HG02623 (cell line): ENCODE measurements around the gene SUMF1.

Experiments used
- ATAC-seq: cut with Tn5 transposase; IDR thresholded peaks from one replicate; pipeline ENCODE4 v1.9.1; 2021; ENCODE audit warnings: moderate library complexity; ENCODE audit not compliant: unreplicated experiment

SUMF1 gene

GRCh38 chr3:4418156-4418555 lies 48.9 kb downstream of the SUMF1 start:
- ATAC-seq = no peak

- ATAC-seq = no peak
Observed at GRCh38 chr3:4417449-4417848, 49.6 kb downstream of the SUMF1 start.

DNA sequence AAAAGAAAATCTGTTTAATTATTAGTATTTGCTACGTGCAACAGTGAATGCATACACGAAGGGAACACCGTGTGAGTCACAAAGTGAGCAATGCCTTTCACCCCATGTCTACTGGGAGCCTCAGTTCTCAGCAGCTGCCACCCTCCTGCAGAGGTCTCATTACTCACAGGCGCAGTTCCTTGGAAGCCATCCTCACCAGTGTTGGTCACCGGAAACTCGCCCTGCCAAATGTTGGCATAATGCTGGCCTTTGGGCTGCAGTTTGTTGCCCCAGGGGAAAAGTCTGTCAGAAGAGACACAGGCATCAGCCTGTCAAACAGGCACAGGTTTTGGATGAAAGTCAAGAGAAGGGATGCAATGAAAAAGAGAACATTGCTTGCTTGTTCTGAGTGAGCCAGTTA lies 50.1 kb downstream of the SUMF1 start:
- no peak for ATAC-seq

DNA sequence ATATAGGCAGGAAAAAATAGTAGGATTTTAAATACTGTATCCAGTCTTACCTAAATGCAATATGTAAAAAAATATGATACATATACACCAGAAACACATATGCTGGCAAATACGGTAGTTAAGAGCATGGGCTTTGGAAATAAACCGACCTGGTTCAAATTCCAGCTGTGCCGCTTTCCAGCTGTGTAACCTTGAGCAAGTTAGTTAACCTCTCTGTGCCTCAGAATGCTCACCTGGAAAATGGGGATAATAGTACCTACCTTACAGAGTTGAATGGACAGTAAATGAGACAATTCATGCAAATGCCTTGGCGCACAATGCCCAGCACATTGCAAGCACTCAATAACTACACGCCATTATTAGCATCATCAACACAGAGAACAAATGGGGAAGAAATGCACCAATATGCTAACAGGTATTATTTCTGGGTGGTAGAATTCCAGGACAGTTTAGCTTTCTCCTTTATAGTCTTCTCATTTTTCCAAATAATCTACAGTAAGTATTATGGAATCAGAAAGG lies 50.6 kb downstream of the SUMF1 start:
- ATAC-seq = no peak

- ATAC-seq = no peak
Observed at GRCh38 chr3:4413467-4413866, 53.6 kb downstream of the SUMF1 start.

DNA sequence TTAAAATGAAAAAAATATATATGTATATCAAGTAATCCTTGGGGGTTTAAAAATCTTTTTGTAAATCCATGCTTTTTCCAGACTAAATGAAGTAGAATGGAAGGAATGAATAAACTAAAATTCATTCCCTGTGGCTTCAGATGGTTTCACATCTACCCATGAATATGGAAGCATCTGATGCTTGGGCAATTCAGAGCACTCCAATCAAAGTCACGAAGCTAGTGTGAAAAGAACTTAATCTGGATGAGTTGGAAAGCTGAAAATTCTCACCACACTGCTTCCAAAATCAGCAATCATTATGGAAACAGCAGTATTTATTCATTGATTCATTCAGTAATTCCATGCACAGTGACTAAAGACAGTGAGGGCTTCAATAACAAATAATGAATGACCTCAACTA lies 55.2 kb downstream of the SUMF1 start:
- no peak for ATAC-seq

GRCh38 chr3:4411236-4411635 lies 55.8 kb downstream of the SUMF1 start:
- no peak for ATAC-seq

GRCh38 chr3:4410606-4411005 lies 56.5 kb downstream of the SUMF1 start:
- no peak for ATAC-seq

DNA sequence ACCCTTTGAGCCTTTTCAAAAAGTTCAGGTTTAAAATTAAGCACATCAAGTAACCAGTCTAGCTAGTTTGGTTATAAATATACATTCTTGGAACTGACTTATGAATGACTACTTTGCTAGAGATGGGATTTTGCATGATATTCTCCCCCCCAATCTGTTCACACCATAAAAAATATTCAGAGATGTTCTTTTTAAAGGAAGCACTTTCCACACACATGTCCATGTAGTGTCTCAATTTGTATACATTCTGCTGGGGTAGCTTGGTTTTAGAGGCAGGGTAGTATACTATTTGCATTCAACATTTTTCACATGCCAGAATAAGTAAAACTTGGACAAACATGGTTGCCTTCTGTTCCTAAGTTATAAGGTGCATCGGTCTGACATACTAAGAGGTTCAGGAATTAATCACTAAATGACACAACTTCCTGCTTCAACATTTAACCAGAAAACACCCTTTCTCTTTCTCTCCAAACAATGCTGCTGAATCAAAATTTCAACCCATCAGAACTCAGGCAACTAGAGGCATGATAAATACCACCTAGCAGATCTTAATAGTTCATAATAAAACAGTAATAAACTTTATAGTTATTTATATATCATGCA lies 57.0 kb downstream of the SUMF1 start:
- peak; percentile 39 for ATAC-seq

- ATAC-seq = no peak
Observed at GRCh38 chr3:4409415-4409814, 57.7 kb downstream of the SUMF1 start.

- no peak for ATAC-seq
Observed at GRCh38 chr3:4408958-4409357, 58.1 kb downstream of the SUMF1 start.

DNA sequence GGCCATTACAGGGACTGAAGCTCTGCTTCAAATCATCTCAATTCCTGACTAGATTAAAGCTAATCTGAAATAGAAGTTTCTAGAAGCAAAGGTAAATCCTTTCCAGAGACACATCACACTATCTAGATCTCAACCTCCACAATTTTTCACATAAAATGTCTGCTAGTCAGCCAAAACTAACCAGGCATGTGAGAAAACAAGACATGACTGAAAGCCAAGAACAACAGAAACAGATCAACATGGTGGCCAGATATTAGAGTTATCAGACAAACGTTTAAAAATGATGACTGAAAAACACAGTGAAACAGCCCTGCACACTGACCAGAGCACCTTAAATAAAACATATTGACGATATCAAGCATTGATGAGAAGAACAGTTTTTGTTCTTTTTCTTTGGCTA lies 59.1 kb downstream of the SUMF1 start:
- ATAC-seq = no peak

DNA sequence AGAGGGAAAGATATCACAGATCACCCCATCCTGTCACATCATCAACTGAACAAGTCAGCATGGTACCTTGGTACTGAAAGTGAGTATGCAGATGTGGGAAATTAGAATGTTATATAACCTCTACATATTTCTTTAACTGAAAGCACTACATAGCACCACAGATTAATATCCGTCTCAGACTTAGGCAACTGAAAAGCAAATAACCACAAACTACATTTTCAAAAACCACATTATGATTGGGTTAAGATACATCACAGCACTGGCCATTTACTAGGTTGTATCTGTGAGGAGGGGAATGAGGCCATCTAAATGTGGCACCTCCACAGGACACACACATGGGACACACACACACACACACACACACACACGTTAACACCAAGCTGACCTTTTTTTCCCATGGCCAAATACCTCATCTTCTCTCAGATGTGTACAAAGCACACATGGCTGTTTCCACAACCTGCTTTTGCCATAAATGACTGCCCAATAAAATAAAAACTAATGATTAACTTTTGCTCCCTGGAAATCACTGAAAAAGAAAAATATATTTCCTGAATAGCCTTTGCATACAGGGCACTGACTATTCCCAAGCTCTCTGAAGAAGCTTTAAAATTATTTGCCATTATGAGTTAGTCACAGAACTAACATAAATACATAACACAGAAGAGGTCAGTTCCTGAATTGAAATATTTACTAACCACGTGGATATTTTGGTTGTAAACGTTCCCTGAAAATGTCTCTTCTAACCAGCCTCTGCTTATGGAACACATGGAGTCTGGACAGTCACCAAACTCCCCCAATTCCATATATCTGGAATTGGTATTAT lies 60.1 kb downstream of the SUMF1 start:
- peak; percentile 49 for ATAC-seq

DNA sequence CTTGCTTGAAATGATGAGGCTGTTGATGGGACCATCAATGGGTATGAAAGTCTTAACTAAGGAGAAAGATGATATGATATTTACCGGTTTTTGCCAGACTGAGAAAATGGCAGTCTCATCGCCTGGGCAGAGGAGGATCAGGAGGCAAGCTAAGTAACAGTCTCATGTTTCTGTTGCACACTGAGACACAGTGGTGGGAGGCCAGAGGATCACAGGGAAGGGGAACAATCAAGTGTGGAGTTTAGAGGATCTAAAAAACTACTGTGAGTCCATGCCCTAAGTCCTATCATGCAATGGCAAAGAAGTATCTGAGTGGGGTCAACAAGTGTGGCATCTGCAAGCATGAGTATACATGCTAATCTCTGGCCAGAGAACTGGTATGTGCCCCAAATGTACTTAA lies 62.2 kb downstream of the SUMF1 start:
- ATAC-seq = no peak

GRCh38 chr3:4401441-4401840 lies 65.6 kb downstream of the SUMF1 start:
- no peak for ATAC-seq

GRCh38 chr3:4399476-4399875 lies 67.6 kb downstream of the SUMF1 start:
- no peak for ATAC-seq

DNA sequence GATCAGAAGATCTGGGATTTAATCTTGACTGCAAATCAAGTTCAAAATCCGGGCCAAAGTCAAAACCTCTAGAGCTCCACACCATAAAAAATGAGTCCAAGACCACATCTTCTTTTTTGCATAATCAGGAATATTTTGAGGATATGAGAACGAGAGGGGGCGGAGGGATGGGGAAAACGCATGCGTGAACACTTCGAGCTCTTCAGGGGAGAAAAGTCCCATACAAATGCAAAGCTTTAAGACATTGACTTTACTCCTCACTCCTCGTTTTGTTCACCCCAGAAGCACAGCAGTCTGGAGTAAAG lies 68.2 kb downstream of the SUMF1 start:
- no peak for ATAC-seq

DNA sequence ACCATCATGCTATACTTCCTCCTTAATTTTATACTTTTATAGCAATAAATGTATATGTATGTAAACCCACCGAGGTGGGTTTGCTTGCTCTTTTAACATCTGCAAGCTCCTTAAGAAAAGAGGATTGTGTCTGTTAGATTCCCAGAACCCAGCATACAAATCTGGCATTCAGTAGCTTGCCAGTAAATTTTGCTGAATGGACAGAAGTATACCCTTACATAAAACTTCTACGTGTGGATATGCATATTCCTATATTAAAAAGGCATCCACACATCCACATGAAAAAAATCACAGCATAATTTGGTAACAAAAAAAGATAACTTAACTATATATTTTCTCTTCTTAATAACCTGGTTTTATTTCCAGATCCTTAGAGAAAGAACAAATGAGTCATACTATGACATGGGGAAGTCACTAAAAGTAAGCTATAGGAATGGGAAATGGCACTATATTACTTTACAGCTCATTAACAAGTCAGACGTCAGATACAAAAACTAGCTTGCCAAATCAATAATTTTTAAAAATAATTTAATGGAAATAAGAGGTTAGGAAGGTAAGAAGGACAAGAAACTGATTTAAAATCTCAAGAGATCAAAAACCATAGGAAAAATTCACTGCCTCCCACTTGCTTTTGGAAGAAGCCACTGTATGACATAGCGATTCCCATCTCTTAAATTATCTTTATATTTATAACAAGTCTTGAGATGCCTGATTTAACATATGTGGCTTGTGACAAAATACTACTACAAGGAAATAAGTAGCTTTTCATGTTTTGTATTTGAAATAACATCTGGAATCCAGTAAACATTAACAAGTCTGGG lies 68.7 kb downstream of the SUMF1 start:
- ATAC-seq = no peak

- no peak for ATAC-seq
Observed at GRCh38 chr3:4397466-4397865, 69.6 kb downstream of the SUMF1 start.

GRCh38 chr3:4396542-4396941 lies 70.5 kb downstream of the SUMF1 start:
- ATAC-seq = no peak

DNA sequence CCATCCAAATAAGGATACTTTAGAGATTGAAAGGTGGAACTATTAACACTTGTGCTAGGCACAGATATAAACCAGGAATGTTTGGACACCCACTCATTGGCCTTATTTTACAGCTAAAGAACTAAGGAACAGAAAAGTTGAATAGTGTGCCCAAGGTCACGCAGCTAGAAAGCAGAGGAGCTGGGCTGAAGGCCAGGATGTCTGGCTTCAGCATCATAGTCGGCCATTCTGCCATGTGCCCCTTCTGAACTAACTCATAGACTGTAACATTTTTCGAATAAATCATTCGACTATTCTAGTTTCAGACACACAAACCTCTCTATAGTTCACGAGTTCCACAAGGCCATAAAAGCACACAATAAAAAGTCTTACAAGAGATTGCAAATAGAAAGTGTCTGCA lies 71.1 kb downstream of the SUMF1 start:
- ATAC-seq = no peak

GRCh38 chr3:4395448-4395847 lies 71.6 kb downstream of the SUMF1 start:
- no peak for ATAC-seq
